C4-2B (cell line): ENCODE results near the gene LARGE1.

Experiments
- ZFX ChIP-seq: fragments of 450-650 bp; IDR thresholded peaks from 2 replicates; pipeline ENCODE4 v1.6.1; 2017
- TF ChIP-seq, protein P1 (sequence below): fragments of 450-650 bp; conservative IDR thresholded peaks from 2 replicates; pipeline ENCODE4 v1.5.1; 2017; ENCODE audit warnings: mild to moderate bottlenecking

DNA sequence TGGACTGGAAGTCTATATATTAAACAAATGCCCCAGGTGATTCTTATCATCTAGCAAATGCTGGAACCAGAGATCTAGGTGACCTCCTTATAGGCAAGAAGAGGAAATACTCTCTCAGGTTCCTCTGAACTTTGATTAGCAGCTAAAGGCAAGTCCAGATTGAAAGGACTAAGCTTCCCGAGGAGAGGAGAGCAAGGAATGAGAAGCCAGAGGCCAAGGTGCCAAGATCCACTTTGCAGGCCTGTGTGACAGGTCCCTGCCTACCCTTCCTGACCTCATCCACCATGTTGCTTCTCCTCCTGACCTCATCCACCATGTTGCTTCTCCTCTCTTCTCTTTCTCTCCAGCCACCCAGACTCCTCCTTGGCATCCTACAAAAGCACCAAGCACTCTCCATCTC is 173.2 kb downstream of the LARGE1 start:
- TF ChIP-seq, protein P1, sequence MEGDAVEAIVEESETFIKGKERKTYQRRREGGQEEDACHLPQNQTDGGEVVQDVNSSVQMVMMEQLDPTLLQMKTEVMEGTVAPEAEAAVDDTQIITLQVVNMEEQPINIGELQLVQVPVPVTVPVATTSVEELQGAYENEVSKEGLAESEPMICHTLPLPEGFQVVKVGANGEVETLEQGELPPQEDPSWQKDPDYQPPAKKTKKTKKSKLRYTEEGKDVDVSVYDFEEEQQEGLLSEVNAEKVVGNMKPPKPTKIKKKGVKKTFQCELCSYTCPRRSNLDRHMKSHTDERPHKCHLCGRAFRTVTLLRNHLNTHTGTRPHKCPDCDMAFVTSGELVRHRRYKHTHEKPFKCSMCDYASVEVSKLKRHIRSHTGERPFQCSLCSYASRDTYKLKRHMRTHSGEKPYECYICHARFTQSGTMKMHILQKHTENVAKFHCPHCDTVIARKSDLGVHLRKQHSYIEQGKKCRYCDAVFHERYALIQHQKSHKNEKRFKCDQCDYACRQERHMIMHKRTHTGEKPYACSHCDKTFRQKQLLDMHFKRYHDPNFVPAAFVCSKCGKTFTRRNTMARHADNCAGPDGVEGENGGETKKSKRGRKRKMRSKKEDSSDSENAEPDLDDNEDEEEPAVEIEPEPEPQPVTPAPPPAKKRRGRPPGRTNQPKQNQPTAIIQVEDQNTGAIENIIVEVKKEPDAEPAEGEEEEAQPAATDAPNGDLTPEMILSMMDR, result no peak
- TF ChIP-seq ZFX, result no peak
